PC-3 (cell line): Measurements from ENCODE around the gene ADAMTSL1.

Source experiments
- EZH2 ChIP-seq: fragments of 300-600 bp; sonication (generic); IDR thresholded peaks from one replicate; pipeline ENCODE4 v1.6.1; 2017; ENCODE audit warnings: antibody characterized with exemption, mild to moderate bottlenecking, low read length; ENCODE audit not compliant: unreplicated experiment
- EZH2phosphoT487 ChIP-seq: fragments of 300-600 bp; sonication (generic); IDR thresholded peaks from 2 replicates; pipeline ENCODE4 v1.6.1; 2018; ENCODE audit warnings: mild to moderate bottlenecking, antibody characterized with exemption, low read length, borderline replicate concordance
- TF ChIP-seq, protein P1 (sequence below): fragments of 300-600 bp; sonication (generic); conservative IDR thresholded peaks from 2 replicates; pipeline ENCODE4 v1.5.1; 2017; ENCODE audit warnings: antibody characterized with exemption, low read depth, mild to moderate bottlenecking, low read length

DNA sequence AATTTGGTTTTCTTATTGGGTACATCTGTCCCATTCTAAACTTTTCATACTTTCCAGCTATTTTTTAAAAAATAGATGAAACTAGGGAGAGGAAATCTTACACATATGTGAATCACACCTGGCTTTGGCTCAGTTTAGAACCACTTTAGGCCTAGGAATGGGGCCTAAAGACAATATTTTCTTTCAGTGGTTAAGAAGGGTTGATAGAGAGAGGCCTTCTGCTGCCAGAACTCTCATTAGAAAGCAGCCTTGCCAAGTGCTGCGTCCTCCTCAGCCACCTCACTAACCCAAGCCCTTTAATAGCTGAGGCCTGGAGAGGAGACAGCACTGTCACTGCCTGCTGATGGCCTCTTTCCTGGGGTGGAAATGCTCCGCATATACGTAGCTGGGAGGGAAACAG lies 391.6 kb downstream of the ADAMTSL1 start:
- TF ChIP-seq, protein P1, sequence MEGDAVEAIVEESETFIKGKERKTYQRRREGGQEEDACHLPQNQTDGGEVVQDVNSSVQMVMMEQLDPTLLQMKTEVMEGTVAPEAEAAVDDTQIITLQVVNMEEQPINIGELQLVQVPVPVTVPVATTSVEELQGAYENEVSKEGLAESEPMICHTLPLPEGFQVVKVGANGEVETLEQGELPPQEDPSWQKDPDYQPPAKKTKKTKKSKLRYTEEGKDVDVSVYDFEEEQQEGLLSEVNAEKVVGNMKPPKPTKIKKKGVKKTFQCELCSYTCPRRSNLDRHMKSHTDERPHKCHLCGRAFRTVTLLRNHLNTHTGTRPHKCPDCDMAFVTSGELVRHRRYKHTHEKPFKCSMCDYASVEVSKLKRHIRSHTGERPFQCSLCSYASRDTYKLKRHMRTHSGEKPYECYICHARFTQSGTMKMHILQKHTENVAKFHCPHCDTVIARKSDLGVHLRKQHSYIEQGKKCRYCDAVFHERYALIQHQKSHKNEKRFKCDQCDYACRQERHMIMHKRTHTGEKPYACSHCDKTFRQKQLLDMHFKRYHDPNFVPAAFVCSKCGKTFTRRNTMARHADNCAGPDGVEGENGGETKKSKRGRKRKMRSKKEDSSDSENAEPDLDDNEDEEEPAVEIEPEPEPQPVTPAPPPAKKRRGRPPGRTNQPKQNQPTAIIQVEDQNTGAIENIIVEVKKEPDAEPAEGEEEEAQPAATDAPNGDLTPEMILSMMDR, result no peak
- TF ChIP-seq EZH2 (no peak), EZH2phosphoT487 (no peak)
